Measurements from ENCODE around the gene CILP2. TPM values are rescaled to one million over a fixed set of nuclear protein-coding genes. Genes with fewer than 3 reads are reported as not detected.

CILP2 gene
- total RNA-seq, 2 donors from 2014 or later: 3.6 to 9.9 TPM

- Histone ChIP-seq H3K27me3 (ENCODE audit: control insufficient read depth, insufficient read depth, low read length, poor library complexity, severe bottlenecking) (no peaks in the 10 kb centered on the region), H3K9me3 (ENCODE audit: control insufficient read depth, low read length) (no peaks in the 10 kb centered on the region), H3K4me1 (ENCODE audit: control insufficient read depth, insufficient read depth, low read length) (no peaks in the 10 kb centered on the region), H3K36me3 (ENCODE audit: control insufficient read depth, insufficient read depth, low read length) (no peaks in the 10 kb centered on the region), H3K4me3 (ENCODE audit: low read length) (no peak overlapping the region), H3K27ac (ENCODE audit: low read depth, low read length) (no peak overlapping the region), H3K9ac (ENCODE audit: extremely low read depth, low read length, poor library complexity, severe bottlenecking) (no peak overlapping the region)
- Mint-ChIP-seq H3K36me3 (ENCODE audit: low read depth) (no peaks in the 10 kb centered on the region), H3K4me1 (no peaks in the 10 kb centered on the region), H3K9me3 (no peaks in the 10 kb centered on the region), H3K27me3 (ENCODE audit: insufficient read depth) (peaks cover 5% of the 10 kb centered on the region), H3K4me3 (no peak overlapping the region), H3K27ac (no peak overlapping the region)
- WGBS, 2 experiments (ENCODE audit: insufficient coverage in 1 of 2, insufficient read length in 1 of 2): 74% methylated on average over 20 to 34 of the region's 34 CpGs
- peak; percentile 91 for DNase-seq
- TF ChIP-seq CTCF (conservative IDR thresholded peaks at IDR 0.05): peak; percentile 91
Observed at GRCh38 chr19:19554074-19555023, 16.3 kb downstream of the CILP2 start.

- no peaks in the 10 kb centered on the region for H3K36me3 Mint-ChIP-seq (ENCODE audit: low read depth)
- no peaks in the 10 kb centered on the region for H3K36me3 ChIP-seq (ENCODE audit: control insufficient read depth, insufficient read depth, low read length)
- H3K4me3 Mint-ChIP-seq: no peak overlapping the region
- no peak for DNase-seq
- H3K4me1 ChIP-seq (ENCODE audit: control insufficient read depth, insufficient read depth, low read length): no peaks in the 10 kb centered on the region
- H3K27ac Mint-ChIP-seq: no peak overlapping the region
- WGBS, 2 experiments (ENCODE audit: insufficient coverage in 1 of 2, insufficient read length in 1 of 2): 83 to 86% methylated on average over 12 to 15 of the region's 15 CpGs
- no peak overlapping the region for H3K27ac ChIP-seq (ENCODE audit: low read depth, low read length)
- no peak overlapping the region for H3K4me3 ChIP-seq (ENCODE audit: low read length)
- H3K27me3 Mint-ChIP-seq (ENCODE audit: insufficient read depth): peaks cover 1% of the 10 kb centered on the region
- no peaks in the 10 kb centered on the region for H3K27me3 ChIP-seq (ENCODE audit: control insufficient read depth, insufficient read depth, low read length, poor library complexity, severe bottlenecking)
- no peaks in the 10 kb centered on the region for H3K4me1 Mint-ChIP-seq
- no peak for TF ChIP-seq CTCF (conservative IDR thresholded peaks at IDR 0.05)
- H3K9me3 Mint-ChIP-seq: no peaks in the 10 kb centered on the region
- no peak overlapping the region for H3K9ac ChIP-seq (ENCODE audit: extremely low read depth, low read length, poor library complexity, severe bottlenecking)
- H3K9me3 ChIP-seq (ENCODE audit: control insufficient read depth, low read length): no peaks in the 10 kb centered on the region
Observed at GRCh38 chr19:19558055-19558454, 20.0 kb downstream of the CILP2 start.

DNA sequence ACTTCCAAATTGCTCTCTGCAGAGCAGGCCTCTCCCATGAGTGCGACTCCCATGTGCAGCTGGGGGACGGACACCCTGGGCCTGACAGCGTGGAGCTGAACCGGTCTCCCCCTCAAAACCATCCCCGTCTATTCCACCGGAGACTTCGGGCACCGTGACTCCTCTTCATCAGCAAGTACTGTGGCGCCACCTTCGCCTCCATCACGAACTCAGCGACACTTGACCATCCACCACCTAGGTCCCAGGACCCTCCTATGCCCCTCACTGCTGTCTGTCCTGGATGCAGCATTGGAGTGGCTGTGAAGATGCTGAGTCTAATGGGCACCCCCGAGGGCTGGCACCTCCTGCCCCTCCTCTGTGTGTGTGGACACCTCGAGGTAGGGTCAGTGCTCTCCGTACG is 20.6 kb downstream of the CILP2 start:
- no peaks in the 10 kb centered on the region for H3K27me3 ChIP-seq (ENCODE audit: control insufficient read depth, insufficient read depth, low read length, poor library complexity, severe bottlenecking)
- H3K36me3 ChIP-seq (ENCODE audit: control insufficient read depth, insufficient read depth, low read length): no peaks in the 10 kb centered on the region
- no peaks in the 10 kb centered on the region for H3K4me1 Mint-ChIP-seq
- no peak overlapping the region for H3K4me3 Mint-ChIP-seq
- peaks cover 1% of the 10 kb centered on the region for H3K27me3 Mint-ChIP-seq (ENCODE audit: insufficient read depth)
- 94 to 95% methylated on average over 13 to 16 of the region's 16 CpGs for WGBS, 2 experiments (ENCODE audit: insufficient coverage in 1 of 2, insufficient read length in 1 of 2)
- H3K27ac Mint-ChIP-seq: no peak overlapping the region
- no peaks in the 10 kb centered on the region for H3K9me3 ChIP-seq (ENCODE audit: control insufficient read depth, low read length)
- TF ChIP-seq CTCF (conservative IDR thresholded peaks at IDR 0.05): no peak
- H3K27ac ChIP-seq (ENCODE audit: low read depth, low read length): no peak overlapping the region
- no peaks in the 10 kb centered on the region for H3K4me1 ChIP-seq (ENCODE audit: control insufficient read depth, insufficient read depth, low read length)
- no peaks in the 10 kb centered on the region for H3K9me3 Mint-ChIP-seq
- H3K9ac ChIP-seq (ENCODE audit: extremely low read depth, low read length, poor library complexity, severe bottlenecking): no peak overlapping the region
- DNase-seq: no peak
- no peak overlapping the region for H3K4me3 ChIP-seq (ENCODE audit: low read length)
- H3K36me3 Mint-ChIP-seq (ENCODE audit: low read depth): no peaks in the 10 kb centered on the region

Measured in endodermal cell (in vitro differentiated cells).